ENCODE results near the gene VPS33A. TPM values are rescaled to one million over a fixed set of nuclear protein-coding genes. Genes with fewer than 3 reads are reported as not detected.

The VPS33A gene
- polyA plus RNA-seq, 1 experiment, result 22.7 TPM

- Histone ChIP-seq H3K27ac (ENCODE audit: low read depth, low read length) (no peak overlapping the region), H3K27me3 (ENCODE audit: control insufficient read depth, insufficient read depth, low read length) (no peaks in the 10 kb centered on the region), H3K9me3 (ENCODE audit: control insufficient read depth, insufficient read depth, low read length) (peaks cover 4% of the 10 kb centered on the region), H3K4me3 (ENCODE audit: low read depth, low read length) (no peak overlapping the region)
- DNase-seq (ENCODE audit: low read depth, low spot score), result no peak
- POLR2A ChIA-PET, result no interaction called here
- CTCF ChIA-PET, result no interaction called here
- TF ChIP-seq CTCF (IDR thresholded peaks at IDR 0.05; ENCODE audit: low read depth, low read length), result no peak
Observed at GRCh38 chr12:122185079-122185478, 81.2 kb downstream of the VPS33A start.

- H3K27me3 ChIP-seq (ENCODE audit: control insufficient read depth, insufficient read depth, low read length), result no peaks in the 10 kb centered on the region
- no peak overlapping the region for H3K27ac ChIP-seq (ENCODE audit: low read depth, low read length)
- ChIA-PET CTCF (no interaction called here), POLR2A (no interaction called here)
- peaks cover 4% of the 10 kb centered on the region for H3K9me3 ChIP-seq (ENCODE audit: control insufficient read depth, insufficient read depth, low read length)
- no peak for DNase-seq (ENCODE audit: low read depth, low spot score)
- no peak for TF ChIP-seq CTCF (IDR thresholded peaks at IDR 0.05; ENCODE audit: low read depth, low read length)
- no peak overlapping the region for H3K4me3 ChIP-seq (ENCODE audit: low read depth, low read length)
Observed at GRCh38 chr12:122184517-122184916, 81.8 kb downstream of the VPS33A start.

- Histone ChIP-seq H3K9me3 (ENCODE audit: control insufficient read depth, insufficient read depth, low read length) (peaks cover 4% of the 10 kb centered on the region), H3K4me3 (ENCODE audit: low read depth, low read length) (no peak overlapping the region), H3K27ac (ENCODE audit: low read depth, low read length) (no peak overlapping the region), H3K27me3 (ENCODE audit: control insufficient read depth, insufficient read depth, low read length) (no peaks in the 10 kb centered on the region)
- DNase-seq (ENCODE audit: low read depth, low spot score), result no peak
- ChIA-PET CTCF (interaction anchor here (0.9 kb wide), 1 partner anchor 10 kb away, joined by 3 read pairs; no protein-coding TSS in a partner anchor), POLR2A (no interaction called here)
- no peak for TF ChIP-seq CTCF (IDR thresholded peaks at IDR 0.05; ENCODE audit: low read depth, low read length)
Observed at GRCh38 chr12:122183588-122183940, 82.7 kb downstream of the VPS33A start.

GRCh38 chr12:122182887-122183587 lies 83.3 kb downstream of the VPS33A start, which contains the start of gene LRRC43:
TSS of gene LRRC43 (plus strand) at chr12:122183123. CDS start at chr12:122183145, 22 bp downstream.
- Histone ChIP-seq H3K9me3 (ENCODE audit: control insufficient read depth, insufficient read depth, low read length) (peaks cover 4% of the 10 kb centered on the region), H3K27me3 (ENCODE audit: control insufficient read depth, insufficient read depth, low read length) (no peaks in the 10 kb centered on the region), H3K27ac (ENCODE audit: low read depth, low read length) (no peak within 1 kb of the TSS), H3K4me3 (ENCODE audit: low read depth, low read length) (peak within 1 kb of the TSS; percentile 43)
- no peak for TF ChIP-seq CTCF (IDR thresholded peaks at IDR 0.05; ENCODE audit: low read depth, low read length)
- POLR2A ChIA-PET, result interaction anchor here (0.6 kb wide), 1 partner anchor 19 kb away, joined by 3 read pairs; no protein-coding TSS in a partner anchor
- CTCF ChIA-PET, result interaction anchor here (0.9 to 1.4 kb wide), 2 partner anchors 11 to 40 kb away, joined by 3 to 4 read pairs; no protein-coding TSS in a partner anchor
- no peak for DNase-seq (ENCODE audit: low read depth, low spot score)

Small RNAs within 50 kb of the gene (small RNA-seq; reads per million reads assigned to genes)
- not detected for gene DIABLO (ENCODE audit: insufficient read length, low read depth)

Other genes starting within 250 kb of the VPS33A start
- gene BCL7A, start 244.6 kb downstream of the VPS33A start, polyA plus RNA-seq (2011; rRNA removed), result 4.4 and 4.6 TPM in 2 replicates
- gene MLXIP, start 187.7 kb downstream of the VPS33A start, polyA plus RNA-seq (2011; rRNA removed), result 5.8 and 8.4 TPM in 2 replicates
- not detected in 2 replicates for gene IL31, start 92.3 kb downstream of the VPS33A start, polyA plus RNA-seq (2011; rRNA removed)
- 0.27 and 0.48 TPM in 2 replicates for gene LRRC43, start 83.4 kb downstream of the VPS33A start, polyA plus RNA-seq (2011; rRNA removed)
- 0.12 and 0.32 TPM in 2 replicates for gene B3GNT4, start 62.8 kb downstream of the VPS33A start, polyA plus RNA-seq (2011; rRNA removed)
- 55.3 and 59.6 TPM in 2 replicates for gene DIABLO, start 40.4 kb downstream of the VPS33A start, polyA plus RNA-seq (2011; rRNA removed)
- 62.0 and 63.6 TPM in 2 replicates for gene CLIP1, start 156.2 kb upstream of the VPS33A start, polyA plus RNA-seq (2011; rRNA removed)
- gene ZCCHC8, start 234.4 kb upstream of the VPS33A start, polyA plus RNA-seq (2011; rRNA removed), result 13.0 and 16.6 TPM in 2 replicates

Data from AG04450 (cell line).